GM23338 (cell line): ENCODE measurements around the gene CASP1.

Source experiments
- CTCF ChIP-seq, 2 experiments: fragments of 200-600 bp in 1 of 2; sonication (generic) in 1 of 2; conservative IDR thresholded peaks; 2 replicates each; pipeline versions ENCODE4 v1.5.1 to v1.6.1; 2016 to 2017; ENCODE audit warnings: antibody characterized with exemption in 2 of 2, low read depth in 2 of 2, mild to moderate bottlenecking in 2 of 2, moderate library complexity in 1 of 2
- ETS1 ChIP-seq: IDR thresholded peaks from 2 replicates; pipeline ENCODE4 v1.6.1; 2016; ENCODE audit warnings: antibody characterized with exemption
- EZH2 ChIP-seq: fragments of 200-600 bp; sonication (generic); IDR thresholded peaks from one replicate; pipeline ENCODE4 v1.8.0; 2017; ENCODE audit warnings: antibody characterized with exemption, mild to moderate bottlenecking, low read depth; ENCODE audit not compliant: unreplicated experiment
- EZH2phosphoT487 ChIP-seq: fragments of 200-600 bp; sonication (generic); IDR thresholded peaks from one replicate; pipeline ENCODE4 v1.8.1; 2018; ENCODE audit warnings: antibody characterized with exemption; ENCODE audit not compliant: unreplicated experiment
- JUNB ChIP-seq: IDR thresholded peaks from one replicate; pipeline ENCODE4 v1.6.1; 2016; ENCODE audit warnings: antibody characterized with exemption; ENCODE audit not compliant: unreplicated experiment
- NANOG ChIP-seq: IDR thresholded peaks from 2 replicates; pipeline ENCODE4 v1.6.1; 2016; ENCODE audit warnings: antibody characterized with exemption, borderline replicate concordance
- POLR2AphosphoS5 ChIP-seq: IDR thresholded peaks from 2 replicates; pipeline ENCODE4 v1.6.1; 2016; ENCODE audit warnings: antibody characterized with exemption, low read depth
- REST ChIP-seq: IDR thresholded peaks from one replicate; pipeline ENCODE4 v1.6.1; 2018; ENCODE audit warnings: antibody characterized with exemption; ENCODE audit not compliant: unreplicated experiment
- STAT1 ChIP-seq: IDR thresholded peaks from one replicate; pipeline ENCODE4 v1.6.1; 2016; ENCODE audit warnings: antibody characterized with exemption; ENCODE audit not compliant: unreplicated experiment
- ZNF114 ChIP-seq: fragments of 250-450 bp; sonication (Bioruptor Pico); IDR thresholded peaks from 2 replicates; pipeline ENCODE4 v1.5.0; 2020; ENCODE audit warnings: mild to moderate bottlenecking, moderate library complexity
- ZNF331 ChIP-seq: fragments of 250-450 bp; sonication (Bioruptor Pico); IDR thresholded peaks from 2 replicates; pipeline ENCODE4 v1.5.0; 2020; ENCODE audit warnings: low read depth, mild to moderate bottlenecking, moderate library complexity
- ZNF462 ChIP-seq: fragments of 250-450 bp; sonication (Bioruptor Pico); IDR thresholded peaks from 2 replicates; pipeline ENCODE4 v1.5.0; 2020; ENCODE audit warnings: mild to moderate bottlenecking, moderate library complexity

- TF ChIP-seq CTCF (conservative IDR thresholded peaks at IDR 0.05; ENCODE audit: low read depth in 2 of 2) = no peak
- TF ChIP-seq REST = no peak
- no peak for TF ChIP-seq EZH2
- TF ChIP-seq POLR2AphosphoS5 = no peak
- no peak for TF ChIP-seq STAT1
- no peak for TF ChIP-seq EZH2phosphoT487
- TF ChIP-seq JUNB = no peak
- no peak for TF ChIP-seq ETS1
- no peak for TF ChIP-seq NANOG
- no peak for TF ChIP-seq ZNF114 (CRISPR knock-in tag)
- no peak for TF ChIP-seq ZNF331 (CRISPR knock-in tag)
- no peak for TF ChIP-seq ZNF462
Measured at GRCh38 chr11:105033781-105034180, 1.2 kb downstream of the CASP1 start.
